A549 (cell line): Measurements from ENCODE around the gene ARID5A.

Experiments used
- CHD2 ChIP-seq: fragments of 150-350 bp; IDR thresholded peaks from 2 replicates; pipeline ENCODE4 v1.6.1; 2014; ENCODE audit warnings: low read length; ENCODE audit not compliant: partially characterized antibody
- PHF8 ChIP-seq: fragments of 200-600 bp; sonication (generic); IDR thresholded peaks from 2 replicates; pipeline ENCODE4 v1.6.1; 2016; ENCODE audit warnings: low read depth, mild to moderate bottlenecking, antibody characterized with exemption, moderate library complexity, borderline replicate concordance
- RFX5 ChIP-seq: fragments of 450-650 bp; IDR thresholded peaks from 2 replicates; pipeline ENCODE4 v1.7.1; 2014; ENCODE audit warnings: antibody characterized with exemption, mild to moderate bottlenecking, moderate library complexity
- SMC3 ChIP-seq: fragments of >200 bp; sonication (Bioruptor Twin); formaldehyde crosslinking; IDR thresholded peaks from 3 replicates; pipeline ENCODE4 v1.6.1; 2018; ENCODE audit warnings: inconsistent platforms
- TF ChIP-seq, protein P1 (sequence below): fragments of >200 bp; sonication (Bioruptor Twin); formaldehyde crosslinking; IDR thresholded peaks from 3 replicates; pipeline ENCODE4 v1.5.1; 2016

- TF ChIP-seq SMC3 (no peak), CHD2 (no peak), PHF8 (no peak), RFX5 (no peak)
- TF ChIP-seq, protein P1, sequence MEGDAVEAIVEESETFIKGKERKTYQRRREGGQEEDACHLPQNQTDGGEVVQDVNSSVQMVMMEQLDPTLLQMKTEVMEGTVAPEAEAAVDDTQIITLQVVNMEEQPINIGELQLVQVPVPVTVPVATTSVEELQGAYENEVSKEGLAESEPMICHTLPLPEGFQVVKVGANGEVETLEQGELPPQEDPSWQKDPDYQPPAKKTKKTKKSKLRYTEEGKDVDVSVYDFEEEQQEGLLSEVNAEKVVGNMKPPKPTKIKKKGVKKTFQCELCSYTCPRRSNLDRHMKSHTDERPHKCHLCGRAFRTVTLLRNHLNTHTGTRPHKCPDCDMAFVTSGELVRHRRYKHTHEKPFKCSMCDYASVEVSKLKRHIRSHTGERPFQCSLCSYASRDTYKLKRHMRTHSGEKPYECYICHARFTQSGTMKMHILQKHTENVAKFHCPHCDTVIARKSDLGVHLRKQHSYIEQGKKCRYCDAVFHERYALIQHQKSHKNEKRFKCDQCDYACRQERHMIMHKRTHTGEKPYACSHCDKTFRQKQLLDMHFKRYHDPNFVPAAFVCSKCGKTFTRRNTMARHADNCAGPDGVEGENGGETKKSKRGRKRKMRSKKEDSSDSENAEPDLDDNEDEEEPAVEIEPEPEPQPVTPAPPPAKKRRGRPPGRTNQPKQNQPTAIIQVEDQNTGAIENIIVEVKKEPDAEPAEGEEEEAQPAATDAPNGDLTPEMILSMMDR, result no peak
Measured at GRCh38 chr2:96578731-96579130, 42.2 kb downstream of the ARID5A start.
